Bone marrow (tissue), 2 donors: ENCODE measurements around the gene UBE2G2.
"Not testable (repeated sequence)": the region's sequence is repeated elsewhere in the genome, so short reads cannot be mapped to it uniquely, and the experiment has no call there.

Source experiments
- DNase-seq, 2 donors: peaks; one replicate each; lab custom pipeline; 2025; lab: John Stamatoyannopoulos, UW

The UBE2G2 gene

DNA sequence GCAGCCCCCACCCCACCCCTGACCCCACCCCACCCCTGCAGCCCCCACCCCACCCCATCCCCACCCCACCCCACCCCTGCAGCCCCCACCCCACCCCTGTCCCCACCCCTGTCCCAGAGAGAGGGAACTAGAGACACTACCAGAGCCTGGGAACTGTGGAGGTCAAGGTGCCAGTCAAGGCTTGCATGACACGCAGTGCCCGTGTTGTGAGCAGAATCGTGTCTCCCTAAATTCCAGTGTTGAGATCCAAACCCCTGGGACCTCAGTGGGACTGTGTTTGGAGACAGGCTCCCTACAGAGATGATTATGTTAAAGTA lies 34.7 kb upstream of the UBE2G2 start:
- DNase-seq, result no peak

- no peak for DNase-seq
These were observed 34.0 kb upstream of the UBE2G2 start for GRCh38 chr21:44835647-44835973.

DNA sequence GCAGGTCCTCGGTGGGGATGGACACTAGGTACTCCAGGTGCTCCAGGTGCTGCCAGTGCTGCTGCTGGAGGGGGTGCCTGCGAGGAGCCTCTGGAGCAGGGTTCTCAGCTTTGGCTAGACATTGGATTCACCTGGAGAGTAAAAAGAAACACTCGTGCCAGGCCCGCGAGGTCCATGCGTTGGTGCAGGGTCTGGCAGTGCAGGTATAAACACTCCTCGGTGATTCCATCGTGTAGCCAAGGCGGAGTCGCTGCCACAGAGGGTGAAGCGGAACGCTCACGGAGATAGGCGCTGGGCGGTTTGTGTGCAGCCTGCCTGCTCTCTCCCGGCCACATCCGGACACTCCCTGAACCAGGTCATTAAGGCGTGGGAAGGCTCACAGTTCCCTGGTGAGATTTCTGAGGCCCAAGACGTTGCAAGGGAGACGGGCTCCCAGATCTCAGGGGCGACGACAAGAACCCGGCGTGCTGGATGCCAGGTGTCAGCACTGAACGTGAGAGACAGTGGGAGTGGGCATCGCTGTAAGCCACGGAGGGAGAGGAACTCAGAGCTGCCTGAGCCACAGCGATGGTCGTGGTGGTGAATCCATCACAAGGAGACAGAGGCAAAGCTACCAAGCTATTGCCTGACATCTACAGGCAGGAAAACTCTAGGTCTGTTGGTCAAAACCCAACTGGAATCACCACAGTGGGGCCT lies 33.5 kb upstream of the UBE2G2 start:
- no peak for DNase-seq

DNA sequence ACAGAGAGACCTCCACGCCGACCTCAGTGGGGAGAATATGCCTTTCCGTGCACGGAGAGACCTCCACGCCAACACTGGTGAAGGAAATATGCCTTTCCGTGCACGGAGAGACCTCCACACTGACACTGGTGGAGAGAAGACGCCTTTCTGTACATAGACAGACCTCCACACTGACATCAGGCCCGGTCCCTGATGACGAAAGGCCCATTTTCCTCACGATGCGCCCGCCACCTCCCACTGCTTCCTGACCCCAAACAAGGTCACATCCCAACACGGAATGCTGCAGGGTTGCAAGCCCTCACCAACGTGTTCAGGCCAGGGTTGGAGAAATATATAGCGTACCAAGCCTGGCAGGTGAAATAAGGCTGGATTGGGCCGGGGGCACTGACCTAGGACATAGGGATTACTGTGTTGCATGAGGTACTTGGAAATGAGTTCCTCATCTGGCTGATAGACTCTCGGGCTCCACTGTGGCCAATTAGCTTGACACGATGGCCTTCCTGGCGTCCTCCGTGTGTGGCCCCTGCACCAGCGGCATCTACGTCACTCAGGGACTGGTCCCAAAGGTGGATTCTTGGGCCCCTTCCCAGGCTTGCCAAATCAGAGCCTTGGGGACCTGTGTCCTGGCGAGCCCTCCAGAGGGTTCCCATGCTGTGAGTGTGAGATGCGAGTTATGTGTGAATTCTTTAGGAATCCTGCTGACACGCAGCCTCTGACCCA lies 32.8 kb upstream of the UBE2G2 start:
- no peak for DNase-seq

DNA sequence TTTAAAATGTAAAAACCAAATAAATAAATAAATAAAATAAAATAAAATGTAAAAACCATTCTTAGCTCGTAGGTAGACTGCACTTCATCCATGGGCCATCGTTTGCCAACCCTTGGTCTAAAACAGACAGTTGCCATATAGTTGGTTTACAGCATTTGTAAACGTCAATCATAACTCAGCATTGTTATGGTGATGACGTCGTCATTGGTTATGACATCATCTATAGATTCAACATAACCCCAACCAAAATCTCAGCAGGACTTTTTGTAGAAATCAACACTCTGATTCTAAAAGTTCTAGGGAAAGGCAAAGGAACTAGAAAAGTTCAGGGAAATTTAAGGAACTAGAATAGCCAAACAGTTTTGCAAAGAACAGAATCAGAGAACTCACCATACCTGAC lies 32.0 kb upstream of the UBE2G2 start:
- DNase-seq, result no peak

GRCh38 chr21:44832516-44833255 lies 31.1 kb upstream of the UBE2G2 start:
- not testable (repeated sequence) for DNase-seq

DNA sequence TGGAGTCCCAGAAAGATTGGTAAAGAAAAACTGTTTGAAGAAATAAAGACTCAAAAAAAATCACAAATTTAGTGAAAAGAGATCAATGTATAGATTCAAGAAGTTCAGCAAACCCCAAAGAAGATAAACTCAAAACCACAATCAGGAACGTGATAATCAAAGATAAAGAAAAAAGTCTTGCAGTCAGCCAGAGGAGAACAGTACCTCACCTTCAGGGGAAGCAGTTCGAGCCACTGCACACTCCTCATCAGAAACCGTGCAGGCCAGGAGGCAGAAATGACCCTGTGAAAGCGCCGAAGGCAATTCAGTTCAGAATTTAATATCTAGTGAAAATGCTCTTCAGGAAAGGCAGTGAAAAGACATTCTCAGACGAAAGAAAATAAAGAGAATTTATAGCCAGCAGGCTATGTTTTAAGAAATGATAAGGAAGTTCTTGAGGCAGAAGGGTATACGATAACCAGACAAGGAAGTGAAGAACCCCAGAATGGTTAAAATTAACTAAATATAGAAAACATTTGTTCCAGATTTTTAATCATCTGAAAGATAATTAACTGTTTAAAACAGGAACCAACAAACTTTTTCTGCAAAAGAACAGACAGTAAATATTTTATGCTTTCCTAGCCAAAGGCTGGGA lies 29.7 kb upstream of the UBE2G2 start:
- peak in 1 of 2 donors; percentile 12 for DNase-seq

GRCh38 chr21:44829507-44830092 lies 28.0 kb upstream of the UBE2G2 start:
- DNase-seq, result no peak

DNA sequence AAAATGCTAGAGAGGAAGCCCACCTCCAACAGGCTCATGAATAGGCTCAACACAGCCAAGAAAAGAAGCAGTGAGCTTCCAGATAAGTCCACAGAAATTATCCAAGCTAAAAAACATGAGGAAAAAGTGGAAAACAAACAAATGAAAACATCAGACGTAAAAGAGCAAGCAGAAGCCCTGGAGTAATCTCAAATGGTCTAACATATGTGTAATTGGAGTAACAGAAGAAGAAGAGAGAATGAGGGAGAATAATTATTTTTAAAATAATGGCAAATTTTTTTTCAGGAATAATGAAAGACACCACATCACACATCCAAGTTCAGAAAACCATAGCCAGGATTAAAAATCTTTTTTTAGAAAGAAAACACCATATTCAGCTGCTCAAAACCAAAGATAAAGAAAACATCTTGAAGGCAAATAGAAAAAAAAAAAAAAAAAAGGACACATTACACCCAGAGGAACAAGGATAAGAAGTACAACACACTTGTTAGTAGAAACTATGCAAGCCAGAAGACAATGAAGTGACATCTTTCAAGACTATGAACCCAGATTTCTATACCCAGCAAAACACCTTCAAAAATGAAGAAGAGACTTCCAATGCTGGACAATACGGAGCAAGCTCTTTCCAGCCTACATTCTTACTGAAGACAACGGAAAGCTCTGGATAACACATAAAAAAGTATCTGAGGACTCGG lies 26.9 kb upstream of the UBE2G2 start:
- DNase-seq, result no peak

GRCh38 chr21:44823179-44823660 lies 21.6 kb upstream of the UBE2G2 start:
- DNase-seq, result no peak

- DNase-seq, result no peak
These were observed 21.0 kb upstream of the UBE2G2 start for GRCh38 chr21:44822484-44823178.

- no peak for DNase-seq
These were observed 19.2 kb upstream of the UBE2G2 start for GRCh38 chr21:44820851-44821250.

GRCh38 chr21:44819283-44820243 lies 17.9 kb upstream of the UBE2G2 start:
- no peak for DNase-seq

GRCh38 chr21:44818640-44819011 lies 17.0 kb upstream of the UBE2G2 start:
- no peak for DNase-seq

DNA sequence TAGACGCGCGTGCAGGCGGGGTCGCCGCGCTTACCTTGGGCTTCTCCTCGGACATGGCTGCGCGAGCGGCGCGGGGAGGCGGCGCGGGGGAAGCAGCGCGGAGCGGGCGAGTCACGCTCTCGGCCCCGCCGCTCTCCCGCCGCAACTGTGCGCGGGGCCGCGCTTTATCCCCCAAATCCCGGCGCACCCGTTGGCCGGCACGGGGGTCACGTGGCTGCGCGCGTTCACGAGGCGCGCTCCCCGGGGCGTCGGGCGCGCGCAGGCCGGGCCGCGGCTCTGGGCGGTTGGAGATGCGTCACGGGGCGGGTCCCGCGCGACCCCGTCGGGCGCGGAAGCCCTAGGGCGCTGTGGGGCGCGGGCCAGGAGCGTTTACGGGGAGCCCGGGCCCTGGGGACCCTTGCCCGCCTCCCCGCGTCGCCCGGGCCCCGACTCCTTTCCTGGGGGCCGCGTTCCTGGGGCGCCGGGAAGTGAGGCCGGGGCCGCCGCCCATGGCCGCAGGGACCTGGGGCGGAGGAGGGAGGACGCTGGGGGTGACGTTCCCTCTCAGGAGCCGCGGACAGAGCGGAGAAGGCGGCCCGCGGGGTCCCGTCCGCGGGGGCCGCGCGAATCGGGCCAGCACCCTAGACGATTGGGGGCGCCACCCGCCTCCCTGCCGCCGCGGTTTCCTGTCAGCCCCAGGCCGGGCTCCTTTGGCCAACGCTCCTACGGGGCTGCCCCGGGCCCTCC lies 16.5 kb upstream of the UBE2G2 start, which contains the start of gene SUMO3:
Gene SUMO3, minus strand, starts transcription at position 149 of the 726 bp plus-strand sequence. Its CDS starts 94 bp downstream, at position 55.
- DNase-seq, result peak; percentile 65 to 76

GRCh38 chr21:44817506-44817880 lies 15.9 kb upstream of the UBE2G2 start:
- DNase-seq, result peak; percentile 68 to 69

GRCh38 chr21:44816761-44817505 lies 15.3 kb upstream of the UBE2G2 start:
- no peak for DNase-seq

DNA sequence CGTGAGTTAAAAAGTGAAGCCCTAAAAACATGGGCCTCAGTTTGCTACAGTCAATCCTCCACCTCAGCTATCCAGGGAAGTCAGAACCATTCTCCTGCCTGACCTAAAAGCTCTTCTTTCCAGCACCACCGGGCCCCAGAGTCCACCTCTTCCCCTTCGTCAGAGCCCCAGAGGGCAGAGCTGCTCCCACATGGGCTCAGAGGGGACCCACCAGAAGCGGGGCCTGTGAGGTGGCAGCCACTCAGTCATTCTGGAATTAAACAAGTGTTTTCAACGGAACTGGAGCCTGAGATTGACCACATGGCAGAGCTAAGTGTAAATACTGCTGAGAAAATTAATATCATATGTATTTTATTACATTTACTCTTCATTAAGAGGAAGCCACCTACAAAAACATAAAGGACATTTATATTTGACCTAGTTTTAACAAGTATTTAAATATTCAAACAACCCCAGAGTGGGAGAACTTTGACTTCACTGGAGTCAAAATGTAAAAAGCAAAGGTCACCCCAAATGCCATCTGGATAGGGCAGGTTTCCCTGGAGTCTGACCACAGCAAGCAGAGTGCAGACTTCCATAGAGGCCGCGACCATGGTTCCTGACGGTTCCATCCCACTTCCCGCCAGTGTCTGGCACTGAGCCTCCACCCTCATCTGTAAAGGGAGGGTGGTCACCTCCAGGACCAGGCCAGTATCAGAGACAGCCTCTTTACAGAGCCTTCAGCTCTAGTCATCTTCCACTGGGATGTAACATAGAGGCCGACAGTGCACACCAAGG lies 14.4 kb upstream of the UBE2G2 start:
- no peak for DNase-seq
